ENCODE data around the gene DSCAML1. TPM values are rescaled to one million over a fixed set of nuclear protein-coding genes. Genes with fewer than 3 reads are reported as not detected.
"Not testable (repeated sequence)": the region's sequence is repeated elsewhere in the genome, so short reads cannot be mapped to it uniquely, and the experiment has no call there.

Gene DSCAML1
- total RNA-seq, 1 donor from 2014 or later, result not detected

- no peak for DNase-seq (ENCODE audit: extremely low read depth, low read depth, low spot score)
These were observed 376.0 kb downstream of the DSCAML1 start for GRCh38 chr11:117421041-117421440.

- DNase-seq (ENCODE audit: extremely low read depth, low read depth, low spot score), result no peak
These were observed 376.4 kb downstream of the DSCAML1 start for GRCh38 chr11:117420598-117420997.

- DNase-seq (ENCODE audit: extremely low read depth, low read depth, low spot score), result no peak
These were observed 376.9 kb downstream of the DSCAML1 start for GRCh38 chr11:117420143-117420485.

- no peak for DNase-seq (ENCODE audit: extremely low read depth, low read depth, low spot score)
These were observed 377.4 kb downstream of the DSCAML1 start for GRCh38 chr11:117419482-117420142.

GRCh38 chr11:117418737-117419481 is 378.1 kb downstream of the DSCAML1 start:
- no peak for DNase-seq (ENCODE audit: extremely low read depth, low read depth, low spot score)

- DNase-seq (ENCODE audit: extremely low read depth, low read depth, low spot score), result no peak
These were observed 379.2 kb downstream of the DSCAML1 start for GRCh38 chr11:117417856-117418255.

GRCh38 chr11:117417342-117417741 is 379.7 kb downstream of the DSCAML1 start:
- no peak for DNase-seq (ENCODE audit: extremely low read depth, low read depth, low spot score)

GRCh38 chr11:117415358-117415896 is 381.6 kb downstream of the DSCAML1 start:
- no peak for DNase-seq (ENCODE audit: extremely low read depth, low read depth, low spot score)

- DNase-seq (ENCODE audit: extremely low read depth, low read depth, low spot score), result no peak
These were observed 382.3 kb downstream of the DSCAML1 start for GRCh38 chr11:117414724-117415123.

- DNase-seq (ENCODE audit: extremely low read depth, low read depth, low spot score), result no peak
These were observed 383.4 kb downstream of the DSCAML1 start for GRCh38 chr11:117413616-117414015.

GRCh38 chr11:117412653-117413275 is 384.3 kb downstream of the DSCAML1 start:
- no peak for DNase-seq (ENCODE audit: extremely low read depth, low read depth, low spot score)

- no peak for DNase-seq (ENCODE audit: extremely low read depth, low read depth, low spot score)
These were observed 384.8 kb downstream of the DSCAML1 start for GRCh38 chr11:117412176-117412575.

GRCh38 chr11:117411736-117412135 is 385.3 kb downstream of the DSCAML1 start:
- DNase-seq (ENCODE audit: extremely low read depth, low read depth, low spot score), result no peak

GRCh38 chr11:117410861-117411710 is 385.9 kb downstream of the DSCAML1 start:
- no peak for DNase-seq (ENCODE audit: extremely low read depth, low read depth, low spot score)

- DNase-seq (ENCODE audit: extremely low read depth, low read depth, low spot score), result no peak
These were observed 386.8 kb downstream of the DSCAML1 start for GRCh38 chr11:117410238-117410637.

GRCh38 chr11:117409511-117409910 is 387.5 kb downstream of the DSCAML1 start:
- no peak for DNase-seq (ENCODE audit: extremely low read depth, low read depth, low spot score)

GRCh38 chr11:117408356-117408755 is 388.7 kb downstream of the DSCAML1 start:
- no peak for DNase-seq (ENCODE audit: extremely low read depth, low read depth, low spot score)

GRCh38 chr11:117407016-117407415 is 390.0 kb downstream of the DSCAML1 start:
- no peak for DNase-seq (ENCODE audit: extremely low read depth, low read depth, low spot score)

GRCh38 chr11:117405898-117406297 is 391.1 kb downstream of the DSCAML1 start:
- DNase-seq (ENCODE audit: extremely low read depth, low read depth, low spot score), result not testable (repeated sequence)

- DNase-seq (ENCODE audit: extremely low read depth, low read depth, low spot score), result not testable (repeated sequence)
These were observed 397.7 kb downstream of the DSCAML1 start for GRCh38 chr11:117399100-117399840.

All from glomerular endothelial cell (primary cell).